ENCODE measurements around the gene ACSL1.

ACSL1 gene

DNA sequence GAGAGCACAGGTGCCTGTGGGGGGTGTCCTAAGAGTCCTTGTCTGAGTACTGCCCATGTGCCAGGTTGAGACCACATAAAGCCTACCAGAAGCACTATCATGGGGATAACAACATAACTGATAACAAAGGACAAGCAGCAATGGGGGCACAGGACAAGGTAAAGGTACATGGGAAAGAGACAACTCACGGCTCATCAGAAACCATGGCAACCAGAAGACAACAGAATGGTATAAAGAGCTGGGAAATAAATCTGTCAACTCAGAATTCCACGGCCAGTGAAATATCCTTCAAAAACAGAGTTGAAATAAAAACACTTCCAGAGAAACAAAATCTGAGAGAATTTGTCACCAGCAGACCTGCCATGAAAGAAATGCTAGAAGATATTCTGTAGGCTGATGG is 111.9 kb downstream of the ACSL1 start:
- no peak for DNase-seq

DNA sequence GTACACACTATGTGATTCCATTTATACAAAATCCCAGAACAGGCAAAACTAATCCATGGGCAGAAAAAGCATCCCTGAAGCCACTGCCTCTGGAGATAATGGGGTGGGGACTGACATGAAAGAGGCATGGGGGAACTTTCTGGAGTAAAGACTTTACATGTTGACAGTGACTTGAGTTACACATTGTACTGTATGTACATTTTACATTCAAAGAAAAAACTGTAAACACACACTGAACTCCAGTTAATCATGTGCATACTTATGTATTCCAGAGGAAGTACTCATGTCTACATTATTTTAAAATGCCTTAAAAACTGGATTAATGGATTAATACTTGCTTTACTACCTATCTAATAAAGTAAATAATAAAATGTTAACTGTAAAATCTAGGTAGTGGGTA is 113.4 kb downstream of the ACSL1 start:
- no peak for DNase-seq

DNA sequence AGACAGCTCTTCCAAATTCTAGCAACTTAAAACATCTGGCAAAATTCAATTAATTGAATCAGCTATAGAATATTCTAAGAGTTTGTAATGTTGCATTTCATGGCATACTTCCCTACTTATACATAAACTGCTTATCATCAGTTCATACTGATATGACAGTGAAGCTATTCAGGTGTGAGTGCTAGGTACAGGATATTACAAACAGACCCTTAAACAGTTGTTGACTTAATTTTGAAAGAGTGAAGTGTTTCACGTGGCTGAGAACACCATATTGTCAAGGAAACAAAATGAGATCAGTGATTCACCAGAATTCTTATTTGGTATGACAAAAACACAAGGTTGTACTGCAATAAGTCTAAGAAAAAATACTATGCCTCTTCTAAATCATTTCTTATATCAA is 119.3 kb downstream of the ACSL1 start:
- DNase-seq: no peak

DNA sequence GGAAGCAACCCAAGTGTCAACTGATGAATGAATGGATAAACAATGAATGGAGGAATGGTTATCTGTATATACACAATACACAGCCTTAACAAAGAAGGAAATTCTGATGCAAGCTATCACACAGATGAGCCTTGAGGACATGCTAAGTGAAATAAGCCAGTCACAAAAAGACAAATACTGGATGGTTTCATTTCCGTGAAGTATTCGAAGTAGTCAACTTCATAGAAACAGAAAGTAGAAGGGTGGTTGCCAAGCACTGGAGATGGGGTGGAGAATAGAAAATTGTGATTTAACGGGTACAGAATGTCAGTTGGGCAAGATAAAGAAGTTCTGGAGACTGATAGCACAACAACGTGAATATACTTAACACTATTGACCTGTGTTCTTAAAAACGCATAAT is 120.1 kb downstream of the ACSL1 start:
- no peak for DNase-seq

Data from SIG-M5 (cell line).